Activated CD8-positive, alpha-beta memory T cell treated with anti-CD3 and anti-CD28 coated beads, Interleukin-2, amount 50 U/mL, for 24 hours (primary cell): ENCODE results near the gene SELENOF.
"Not testable (repeated sequence)": the region's sequence is repeated elsewhere in the genome, so short reads cannot be mapped to it uniquely, and the experiment has no call there.

Source experiments
- DNase-seq: peaks from one replicate; pipeline ENCODE4 v3.0.0-alpha.2; 2020; ENCODE audit errors: extremely low read depth

SELENOF gene

GRCh38 chr1:86916752-86917151 is 2.8 kb upstream of the SELENOF start:
- DNase-seq, result no peak

GRCh38 chr1:86915737-86916235 is 1.9 kb upstream of the SELENOF start:
- no peak for DNase-seq

GRCh38 chr1:86914998-86915736 is 1.2 kb upstream of the SELENOF start:
- DNase-seq, result peak; percentile 6

- no peak for DNase-seq
Measured at GRCh38 chr1:86914601-86914997, 673 bp upstream of the SELENOF start, which contains the start of gene HS2ST1. TSS of gene HS2ST1 (plus strand) at chr1:86914635.

- peak; percentile 2 for DNase-seq
Measured at GRCh38 chr1:86913399-86913895, 479 bp downstream of the SELENOF start.

- DNase-seq, result no peak
Measured at GRCh38 chr1:86912281-86912900, 1.5 kb downstream of the SELENOF start.

- no peak for DNase-seq
Measured at GRCh38 chr1:86906419-86906818, 7.5 kb downstream of the SELENOF start.

GRCh38 chr1:86905875-86906274 is 8.1 kb downstream of the SELENOF start:
- DNase-seq, result no peak

- not testable (repeated sequence) for DNase-seq
Measured at GRCh38 chr1:86899401-86899800, 14.5 kb downstream of the SELENOF start.

- DNase-seq, result no peak
Measured at GRCh38 chr1:86888327-86888726, 25.6 kb downstream of the SELENOF start.

- DNase-seq, result no peak
Measured at GRCh38 chr1:86887479-86888162, 26.3 kb downstream of the SELENOF start.

- no peak for DNase-seq
Measured at GRCh38 chr1:86875722-86876121, 38.2 kb downstream of the SELENOF start.

GRCh38 chr1:86872086-86872485 is 41.8 kb downstream of the SELENOF start:
- DNase-seq, result no peak

GRCh38 chr1:86871001-86871400 is 42.9 kb downstream of the SELENOF start:
- DNase-seq, result no peak

- DNase-seq, result no peak
Measured at GRCh38 chr1:86868477-86868876, 45.4 kb downstream of the SELENOF start.

- not testable (repeated sequence) for DNase-seq
Measured at GRCh38 chr1:86867278-86867677, 46.6 kb downstream of the SELENOF start.

- no peak for DNase-seq
Measured at GRCh38 chr1:86866665-86867064, 47.3 kb downstream of the SELENOF start.

- no peak for DNase-seq
Measured at GRCh38 chr1:86865973-86866637, 47.8 kb downstream of the SELENOF start.

- no peak for DNase-seq
Measured at GRCh38 chr1:86862920-86863319, 51.0 kb downstream of the SELENOF start.

- no peak for DNase-seq
Measured at GRCh38 chr1:86861424-86861823, 52.5 kb downstream of the SELENOF start.

GRCh38 chr1:86860424-86860823 is 53.5 kb downstream of the SELENOF start:
- no peak for DNase-seq

GRCh38 chr1:86860020-86860419 is 53.9 kb downstream of the SELENOF start:
- DNase-seq, result no peak
